ENCODE measurements around the gene CRYBG1.

CRYBG1 gene

DNA sequence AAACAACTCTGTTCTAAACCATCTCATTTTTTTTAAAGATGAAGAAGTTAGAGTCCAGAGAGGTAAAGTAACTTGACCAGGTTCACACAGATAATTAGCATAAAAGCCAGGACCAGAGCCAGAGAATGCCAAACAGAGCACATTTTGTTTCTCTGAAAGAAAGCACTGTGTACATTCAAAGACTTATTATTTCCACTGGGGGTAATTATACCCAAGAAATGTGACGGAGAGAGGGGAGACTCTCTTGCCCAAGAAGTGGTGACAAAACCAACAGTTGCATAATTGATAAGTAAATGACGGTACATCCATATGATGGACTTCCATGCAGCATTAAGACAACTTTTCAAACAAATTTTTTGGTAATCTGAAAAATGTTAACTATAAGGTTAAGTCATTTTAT is 157.2 kb downstream of the CRYBG1 start:
- TF ChIP-seq, protein P1, sequence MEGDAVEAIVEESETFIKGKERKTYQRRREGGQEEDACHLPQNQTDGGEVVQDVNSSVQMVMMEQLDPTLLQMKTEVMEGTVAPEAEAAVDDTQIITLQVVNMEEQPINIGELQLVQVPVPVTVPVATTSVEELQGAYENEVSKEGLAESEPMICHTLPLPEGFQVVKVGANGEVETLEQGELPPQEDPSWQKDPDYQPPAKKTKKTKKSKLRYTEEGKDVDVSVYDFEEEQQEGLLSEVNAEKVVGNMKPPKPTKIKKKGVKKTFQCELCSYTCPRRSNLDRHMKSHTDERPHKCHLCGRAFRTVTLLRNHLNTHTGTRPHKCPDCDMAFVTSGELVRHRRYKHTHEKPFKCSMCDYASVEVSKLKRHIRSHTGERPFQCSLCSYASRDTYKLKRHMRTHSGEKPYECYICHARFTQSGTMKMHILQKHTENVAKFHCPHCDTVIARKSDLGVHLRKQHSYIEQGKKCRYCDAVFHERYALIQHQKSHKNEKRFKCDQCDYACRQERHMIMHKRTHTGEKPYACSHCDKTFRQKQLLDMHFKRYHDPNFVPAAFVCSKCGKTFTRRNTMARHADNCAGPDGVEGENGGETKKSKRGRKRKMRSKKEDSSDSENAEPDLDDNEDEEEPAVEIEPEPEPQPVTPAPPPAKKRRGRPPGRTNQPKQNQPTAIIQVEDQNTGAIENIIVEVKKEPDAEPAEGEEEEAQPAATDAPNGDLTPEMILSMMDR (IDR thresholded peaks at IDR 0.05; ENCODE audit: low read depth, low read length) = no peak
- no peak overlapping the region for H3K4me3 ChIP-seq (ENCODE audit: low read depth, low read length)

DNA sequence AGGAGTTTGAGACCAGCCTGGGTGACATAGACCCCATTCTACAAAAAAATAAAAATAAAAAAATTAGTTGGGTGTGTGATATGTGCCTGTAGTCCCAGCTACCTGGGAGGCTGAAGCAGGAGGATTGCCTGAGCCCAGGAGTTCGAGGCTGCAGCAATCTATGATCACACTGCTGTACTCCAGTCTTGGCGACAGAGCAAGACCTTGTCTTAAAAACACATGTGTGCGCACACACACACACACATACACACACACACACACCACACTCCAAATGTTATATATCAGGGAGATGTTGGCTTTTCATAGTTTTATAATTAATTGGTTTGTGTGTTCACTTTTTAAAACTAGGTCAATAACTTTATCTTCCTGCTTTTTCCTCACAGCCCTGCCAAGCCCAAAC is 158.2 kb downstream of the CRYBG1 start:
- no peak overlapping the region for H3K4me3 ChIP-seq (ENCODE audit: low read depth, low read length)
- TF ChIP-seq, protein P1 (IDR thresholded peaks at IDR 0.05; ENCODE audit: low read depth, low read length) = no peak

DNA sequence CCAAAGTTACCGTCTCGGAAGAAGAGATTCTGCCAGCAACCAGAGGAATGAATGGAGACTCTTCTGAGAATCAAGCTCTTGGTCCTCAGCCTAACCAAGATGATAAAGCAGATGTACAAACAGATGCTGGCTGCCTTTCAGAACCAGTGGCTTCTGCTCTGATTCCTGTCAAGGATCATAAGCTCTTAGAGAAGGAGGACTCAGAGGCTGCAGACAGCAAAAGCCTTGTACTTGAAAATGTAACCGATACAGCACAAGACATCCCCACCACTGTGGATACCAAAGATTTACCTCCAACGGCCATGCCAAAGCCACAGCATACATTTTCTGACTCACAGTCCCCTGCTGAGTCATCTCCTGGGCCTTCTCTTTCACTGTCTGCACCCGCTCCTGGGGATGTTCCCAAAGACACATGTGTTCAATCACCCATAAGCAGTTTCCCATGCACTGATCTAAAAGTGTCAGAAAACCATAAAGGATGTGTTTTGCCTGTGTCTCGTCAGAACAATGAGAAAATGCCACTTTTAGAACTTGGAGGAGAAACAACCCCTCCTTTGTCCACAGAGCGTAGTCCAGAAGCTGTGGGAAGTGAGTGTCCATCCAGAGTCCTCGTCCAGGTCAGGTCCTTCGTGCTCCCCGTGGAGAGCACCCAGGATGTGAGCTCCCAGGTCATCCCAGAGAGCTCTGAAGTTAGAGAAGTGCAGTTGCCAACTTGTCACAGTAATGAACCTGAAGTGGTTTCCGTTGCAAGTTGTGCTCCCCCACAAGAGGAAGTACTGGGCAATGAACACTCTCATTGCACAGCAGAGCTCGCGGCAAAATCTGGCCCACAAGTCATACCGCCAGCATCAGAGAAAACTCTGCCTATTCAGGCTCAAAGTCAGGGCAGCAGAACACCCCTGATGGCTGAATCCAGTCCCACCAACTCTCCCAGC is 159.2 kb downstream of the CRYBG1 start:
- TF ChIP-seq, protein P1 (IDR thresholded peaks at IDR 0.05; ENCODE audit: low read depth, low read length) = no peak

DNA sequence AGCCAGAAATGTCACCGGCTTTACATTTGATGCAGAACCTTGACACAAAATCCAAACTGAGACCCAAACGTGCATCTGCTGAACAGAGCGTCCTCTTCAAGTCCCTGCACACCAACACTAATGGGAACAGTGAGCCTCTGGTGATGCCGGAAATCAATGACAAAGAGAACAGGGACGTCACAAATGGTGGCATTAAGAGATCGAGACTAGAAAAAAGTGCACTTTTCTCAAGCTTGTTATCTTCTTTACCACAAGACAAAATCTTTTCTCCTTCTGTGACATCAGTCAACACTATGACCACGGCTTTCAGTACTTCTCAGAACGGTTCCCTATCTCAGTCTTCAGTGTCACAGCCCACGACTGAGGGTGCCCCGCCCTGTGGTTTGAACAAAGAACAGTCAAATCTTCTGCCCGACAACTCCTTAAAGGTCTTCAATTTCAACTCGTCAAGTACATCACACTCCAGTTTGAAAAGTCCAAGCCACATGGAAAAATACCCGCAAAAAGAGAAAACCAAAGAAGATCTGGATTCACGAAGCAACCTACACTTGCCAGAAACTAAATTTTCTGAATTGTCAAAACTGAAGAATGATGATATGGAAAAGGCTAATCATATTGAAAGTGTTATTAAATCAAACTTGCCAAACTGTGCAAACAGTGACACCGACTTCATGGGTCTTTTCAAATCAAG is 160.3 kb downstream of the CRYBG1 start:
- TF ChIP-seq, protein P1 (IDR thresholded peaks at IDR 0.05; ENCODE audit: low read depth, low read length) = no peak
- no peak overlapping the region for H3K4me3 ChIP-seq (ENCODE audit: low read depth, low read length)

More for the DNA sequence above, 159.2 kb downstream of the CRYBG1 start:
- no peak overlapping the region for H3K4me3 ChIP-seq (ENCODE audit: low read depth, low read length)

DNA sequence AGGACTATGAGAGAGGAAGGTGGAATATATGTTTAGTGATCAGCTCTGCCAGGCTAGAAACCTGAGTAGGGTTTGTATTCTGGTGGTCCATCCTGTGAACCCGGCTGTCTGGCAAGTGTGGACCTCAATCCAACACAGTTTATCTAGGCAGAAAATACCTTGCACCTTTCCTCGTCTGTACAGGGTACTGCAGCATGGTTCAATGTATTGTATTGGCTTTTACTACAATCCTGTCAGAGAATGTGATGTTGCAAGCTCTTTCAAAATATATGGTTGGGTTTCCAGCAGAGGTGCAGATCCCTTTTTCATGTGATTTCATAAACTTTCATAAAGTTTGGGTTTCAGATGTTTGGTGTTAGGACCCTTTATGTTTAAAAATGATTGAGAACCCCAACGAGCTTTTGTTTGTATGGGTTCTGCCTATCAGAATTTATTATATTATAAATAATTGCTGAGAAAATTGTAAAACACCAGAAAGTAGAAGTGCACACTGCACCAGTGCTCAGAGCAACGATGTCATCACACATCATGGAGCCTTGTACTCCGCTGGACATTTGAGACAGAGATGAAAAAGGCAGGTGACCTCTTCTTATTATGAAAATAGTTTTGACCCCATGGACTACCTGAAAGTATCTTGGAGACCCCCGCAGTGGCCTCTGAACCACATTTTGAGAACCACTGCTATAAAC is 162.2 kb downstream of the CRYBG1 start:
- TF ChIP-seq, protein P1 (IDR thresholded peaks at IDR 0.05; ENCODE audit: low read depth, low read length) = no peak
- H3K4me3 ChIP-seq (ENCODE audit: low read depth, low read length) = no peak overlapping the region

DNA sequence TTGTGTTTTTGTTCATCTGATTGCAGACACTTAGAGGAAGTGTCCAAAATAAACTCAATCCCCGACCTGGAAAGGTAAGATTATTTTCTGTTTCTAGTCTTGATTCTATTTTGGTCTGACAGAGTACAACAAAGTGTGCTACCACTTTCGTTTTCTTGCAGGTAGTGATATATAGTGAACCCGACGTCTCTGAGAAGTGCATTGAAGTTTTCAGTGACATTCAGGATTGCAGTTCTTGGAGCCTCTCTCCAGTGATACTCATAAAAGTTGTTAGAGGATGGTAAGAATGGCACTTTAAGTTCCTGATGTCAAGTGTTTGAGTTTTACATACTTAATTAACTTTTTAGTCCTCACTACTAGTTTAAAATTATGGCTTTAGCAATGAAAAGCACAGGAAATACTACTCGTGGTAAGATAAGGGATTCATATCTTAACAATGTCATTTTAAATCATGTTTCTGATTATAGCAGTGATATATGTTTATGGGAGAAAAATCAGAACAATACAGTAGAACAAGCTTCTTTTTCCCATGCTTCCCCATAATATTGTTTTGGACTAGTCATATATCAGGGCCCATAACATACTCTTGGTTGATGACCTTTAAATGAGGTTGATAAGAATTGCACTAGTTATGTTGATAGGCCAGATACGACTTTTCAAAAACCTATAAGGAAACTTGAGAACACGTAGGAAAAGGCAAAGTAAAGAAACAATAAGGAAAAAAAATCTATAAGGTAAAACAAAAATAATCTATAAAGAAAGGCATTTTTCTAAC is 164.8 kb downstream of the CRYBG1 start:
- no peak overlapping the region for H3K4me3 ChIP-seq (ENCODE audit: low read depth, low read length)
- TF ChIP-seq, protein P1 (IDR thresholded peaks at IDR 0.05; ENCODE audit: low read depth, low read length) = no peak

Data from WI38 (cell line).